Stimulated activated CD8-positive, alpha-beta memory T cell treated with anti-CD3 and anti-CD28 coated beads, Interleukin-15, amount 100 ng/mL, for 24 hours (primary cell): Measurements from ENCODE around the gene THSD7A.

Experiments used
- DNase-seq: peaks from one replicate; pipeline ENCODE4 v3.0.0-alpha.2; 2020; ENCODE audit warnings: low read depth

Gene THSD7A

DNA sequence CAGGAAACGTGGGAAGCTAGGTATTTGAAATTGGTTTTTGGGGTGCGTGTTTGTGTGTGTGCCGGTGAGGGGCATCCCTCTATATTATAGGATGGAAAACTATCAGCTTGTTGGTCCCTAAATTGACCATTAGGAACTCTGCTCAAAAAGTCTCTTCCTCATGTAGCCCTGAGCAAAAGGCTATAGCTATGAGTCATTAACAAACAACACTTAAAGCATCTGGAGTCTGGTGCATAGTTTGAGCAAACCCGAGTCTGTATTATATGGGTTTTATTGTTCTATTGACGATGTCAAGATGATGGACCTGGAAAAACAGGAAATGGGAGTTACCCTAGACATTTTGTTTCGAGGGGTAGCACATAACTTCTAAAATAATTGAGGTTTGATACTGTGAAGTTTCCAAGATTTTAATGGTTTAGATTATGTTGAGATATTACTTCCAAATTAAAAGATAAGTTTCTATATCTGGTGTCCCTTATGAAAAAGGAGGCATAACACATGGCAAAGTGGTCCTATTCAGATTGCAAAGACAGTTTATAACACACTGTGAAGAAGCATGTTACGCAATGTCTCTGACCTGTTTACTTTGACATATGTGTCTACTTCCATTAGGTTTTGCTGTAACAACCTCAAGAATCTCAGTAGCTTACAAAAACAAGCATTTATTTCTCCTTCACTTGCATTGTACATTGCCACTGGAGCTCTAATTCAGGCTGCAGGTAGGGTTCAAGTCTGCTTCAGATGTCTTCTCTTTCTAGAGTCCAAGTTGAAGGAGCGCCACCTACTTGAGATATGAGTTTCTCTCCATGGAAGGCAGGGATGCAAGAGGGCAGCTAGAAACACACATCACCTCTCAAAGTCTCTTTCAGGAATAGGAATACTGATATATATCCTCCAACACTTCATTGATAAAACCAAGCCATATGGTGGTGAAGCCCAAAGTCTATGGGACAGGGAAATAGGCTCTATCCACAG lies 500.6 kb downstream of the THSD7A start:
- no peak for DNase-seq

DNA sequence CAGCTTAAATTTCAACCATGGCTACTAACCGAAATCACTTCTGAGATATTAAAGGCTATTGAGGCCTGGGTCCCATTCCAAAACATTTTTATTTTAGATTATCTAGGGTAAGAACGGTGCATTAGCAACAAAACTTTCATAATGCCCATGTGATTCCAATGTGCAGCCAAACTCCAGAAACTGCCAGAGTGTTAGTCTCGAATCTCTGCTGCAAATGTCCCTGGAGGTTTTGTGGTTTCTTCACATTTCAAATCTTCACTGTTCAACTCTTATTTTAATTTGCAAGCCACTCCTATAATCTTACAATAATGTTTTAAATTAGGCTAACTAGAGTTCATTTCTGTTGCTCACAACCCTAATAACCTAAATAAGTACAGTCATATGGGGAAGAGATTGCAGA lies 501.3 kb downstream of the THSD7A start:
- DNase-seq = no peak

DNA sequence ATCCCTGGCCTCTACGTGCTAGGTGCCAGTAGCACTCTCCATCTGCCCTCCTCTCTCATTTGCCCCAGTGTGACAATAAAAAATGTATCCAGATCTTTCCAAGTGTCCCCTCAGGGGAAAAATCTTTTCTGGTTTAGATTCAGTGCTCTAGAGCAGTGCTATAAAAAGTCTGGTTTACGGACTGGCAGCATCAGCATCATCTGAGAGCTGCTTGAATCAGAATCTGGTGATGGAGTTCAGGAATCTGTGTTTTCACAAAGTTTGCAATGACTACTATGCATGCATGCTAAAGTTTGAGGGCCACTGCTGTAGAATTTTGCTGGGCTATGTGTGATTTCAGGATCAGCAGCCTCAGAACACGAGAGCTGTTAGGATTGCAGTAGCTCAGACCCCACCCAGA lies 501.8 kb downstream of the THSD7A start:
- DNase-seq = no peak

DNA sequence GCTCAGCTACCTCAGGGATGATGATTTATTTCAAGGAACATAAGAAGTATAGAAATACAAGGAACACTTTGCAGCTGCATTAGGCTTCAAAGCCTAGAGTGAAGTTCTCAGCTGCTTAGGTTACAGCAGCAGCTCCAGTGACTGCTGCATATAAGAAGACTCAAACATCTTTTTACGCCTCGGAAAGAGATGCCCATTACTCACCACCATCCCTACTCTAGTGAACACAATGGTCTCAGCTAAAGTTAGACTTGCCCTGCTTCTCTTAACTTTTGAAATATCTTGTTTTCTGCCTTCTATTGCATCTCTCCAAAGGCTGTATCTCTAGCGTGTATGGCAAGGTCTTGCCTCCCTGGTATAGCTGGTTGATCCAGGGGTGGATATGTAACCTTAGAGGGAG lies 502.4 kb downstream of the THSD7A start:
- DNase-seq = no peak

DNA sequence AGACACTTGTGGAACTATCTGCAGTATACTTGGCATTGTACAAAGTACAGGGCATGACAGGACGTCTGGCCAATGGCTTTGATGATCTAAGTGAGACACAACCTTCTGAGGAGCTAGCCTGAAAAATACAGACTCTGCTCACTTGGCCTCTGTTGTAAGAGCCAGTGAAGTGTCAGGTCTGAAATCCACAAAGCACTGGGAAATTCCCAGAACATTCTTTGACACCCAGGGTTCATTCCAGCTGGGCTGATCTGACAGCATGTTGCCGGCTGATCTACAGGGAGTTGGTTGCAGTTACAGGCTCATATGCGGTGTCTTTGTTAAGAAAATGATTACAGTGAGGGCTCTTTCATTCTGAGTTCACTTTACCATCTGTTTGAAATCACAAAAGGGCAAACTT lies 503.7 kb downstream of the THSD7A start:
- no peak for DNase-seq

DNA sequence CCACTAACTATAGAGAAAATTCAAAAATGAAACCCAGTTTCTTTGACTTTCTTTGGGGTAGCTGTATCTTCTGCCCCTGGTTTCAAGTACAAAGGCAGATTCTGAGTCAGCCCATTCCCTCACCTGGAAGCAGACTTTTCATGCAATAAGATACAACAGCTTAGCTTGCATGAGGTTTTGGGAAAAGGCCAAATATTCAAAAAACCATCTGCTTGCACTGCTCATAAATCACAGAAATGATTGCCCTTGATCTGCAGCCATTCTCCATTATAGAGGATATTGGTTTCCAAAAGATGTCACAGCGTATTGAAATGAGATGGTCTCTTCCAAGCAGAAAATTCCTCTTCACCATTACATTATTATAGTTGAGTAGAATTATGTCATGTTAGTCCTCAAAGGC lies 504.4 kb downstream of the THSD7A start:
- DNase-seq = no peak
